GM18951 (cell line): Measurements from ENCODE around the gene CACNA1G.

Source experiments
- POLR2A ChIP-seq: IDR thresholded peaks from 4 replicates; pipeline ENCODE4 v1.6.1; 2011; ENCODE audit warnings: mild to moderate bottlenecking; ENCODE audit not compliant: insufficient read length, insufficient read depth; ENCODE audit errors: extremely low read depth
- in situ Hi-C: fragments of 300-500 bp; cut with MboI; formaldehyde crosslinking; loops from one replicate; pipeline ENCODE4 v1.12.0; 2022; ENCODE audit warnings: low sequenced_read_pairs, mixed read lengths, inconsistent platforms; ENCODE audit not compliant: unreplicated experiment

Gene CACNA1G

DNA sequence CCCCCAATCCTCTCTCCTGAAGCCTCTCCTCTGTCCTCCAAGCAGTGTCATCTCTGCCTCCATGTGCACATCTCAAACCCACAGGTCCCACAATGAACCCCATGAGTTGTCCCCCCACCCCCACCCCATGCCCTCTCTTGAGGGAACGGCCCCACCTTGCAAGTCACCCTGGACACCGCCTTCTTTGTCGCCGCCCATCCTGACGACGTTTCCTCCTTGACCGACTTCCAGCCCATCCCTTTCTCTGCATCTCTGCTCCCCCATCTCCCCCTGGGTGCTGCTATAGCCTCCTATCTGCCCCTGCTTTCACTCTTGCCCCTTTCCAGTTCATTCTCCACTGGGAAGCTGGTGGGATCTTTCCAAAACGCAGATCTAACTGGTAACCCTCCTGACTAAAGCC lies 15.2 kb upstream of the CACNA1G start:
- in situ Hi-C loops = no loop called here
- no peak for TF ChIP-seq POLR2A

DNA sequence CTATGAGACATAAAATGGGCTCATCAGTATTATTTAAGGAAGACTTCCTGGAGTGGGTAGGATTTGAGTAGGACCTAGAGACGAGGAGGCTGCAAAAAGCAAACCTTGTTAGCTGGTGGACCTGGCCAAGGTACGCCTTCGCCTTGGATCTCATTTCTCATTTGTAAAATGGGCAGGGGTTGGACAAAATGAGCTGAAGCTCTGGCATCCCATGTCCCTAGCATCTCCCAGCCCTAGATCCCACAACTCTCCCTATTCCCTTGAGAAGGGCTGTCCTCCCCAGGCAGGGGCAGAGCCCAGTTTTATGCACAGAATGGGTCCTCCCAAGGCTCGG lies 13.8 kb upstream of the CACNA1G start:
- no peak for TF ChIP-seq POLR2A
- in situ Hi-C loops = no loop called here

DNA sequence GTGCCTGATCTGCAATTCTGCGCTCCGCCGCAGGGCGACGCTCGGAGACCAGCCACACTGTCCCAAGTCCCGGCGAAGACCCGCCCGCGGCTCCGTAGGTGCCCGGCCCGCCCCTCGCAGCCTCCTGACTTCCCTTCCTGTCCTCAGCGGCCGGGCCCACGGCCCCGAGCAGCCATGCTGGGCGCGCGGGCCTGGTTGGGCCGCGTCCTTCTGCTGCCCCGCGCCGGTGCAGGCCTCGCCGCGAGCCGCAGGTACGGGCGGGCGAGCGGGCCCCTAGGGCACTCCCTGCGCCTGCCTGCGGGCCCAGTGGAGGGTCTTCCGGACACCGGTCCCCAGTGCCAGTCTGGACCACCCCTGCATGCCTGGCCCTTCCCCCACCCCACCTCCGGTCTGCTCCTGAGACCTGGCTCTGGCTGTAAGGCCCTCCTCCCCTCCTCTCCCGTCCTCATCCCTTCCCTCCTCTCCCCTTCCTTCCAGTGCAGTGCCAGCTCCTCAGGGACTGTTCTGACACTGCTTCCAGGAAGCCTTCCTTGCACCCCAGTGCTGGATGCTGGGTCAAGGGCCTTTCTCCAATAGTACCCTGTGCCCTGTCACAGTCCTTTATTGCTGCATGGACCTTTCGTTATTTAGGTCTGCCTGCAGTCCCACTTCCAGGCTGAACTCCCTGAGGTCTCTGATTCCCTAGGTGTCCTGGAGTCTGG lies 13.3 kb upstream of the CACNA1G start, which contains the start of gene SPATA20:
TSS of gene SPATA20 (plus strand) at position 140 of the 701 bp plus-strand sequence. CDS start at position 175, 35 bp downstream.
- peak; percentile 93 for TF ChIP-seq POLR2A
- in situ Hi-C loops = no loop called here

DNA sequence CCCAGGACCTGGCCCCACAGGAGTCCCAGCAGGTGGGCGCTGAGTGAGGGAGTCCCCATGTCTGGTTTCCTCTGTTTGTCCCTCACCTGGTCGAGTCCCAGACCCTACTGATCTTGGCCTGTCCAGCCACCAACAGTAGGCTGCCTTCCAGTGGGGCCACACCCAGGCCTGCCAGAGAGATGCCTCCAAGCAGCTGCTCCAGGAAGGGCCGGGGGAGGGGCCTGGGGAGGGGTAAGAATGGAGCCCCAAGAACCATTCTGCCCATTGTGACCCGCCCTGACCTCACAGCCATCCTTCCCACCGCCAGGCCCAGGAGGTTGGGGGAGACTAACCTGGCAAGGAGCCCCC lies 12.8 kb upstream of the CACNA1G start:
- in situ Hi-C loops = no loop called here
- no peak for TF ChIP-seq POLR2A

DNA sequence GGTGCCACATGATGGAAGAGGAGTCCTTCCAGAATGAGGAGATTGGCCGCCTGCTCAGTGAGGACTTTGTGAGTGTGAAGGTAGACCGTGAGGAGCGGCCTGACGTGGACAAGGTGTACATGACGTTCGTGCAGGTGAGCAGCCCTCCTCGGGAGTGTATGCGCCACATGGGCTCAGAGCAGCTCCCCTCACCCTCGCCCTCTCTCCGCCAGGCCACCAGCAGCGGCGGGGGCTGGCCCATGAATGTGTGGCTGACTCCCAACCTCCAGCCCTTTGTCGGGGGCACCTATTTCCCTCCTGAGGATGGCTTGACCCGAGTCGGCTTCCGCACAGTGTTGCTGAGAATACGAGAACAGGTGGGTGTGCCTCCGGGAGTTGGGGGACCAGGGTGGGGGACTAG lies 11.7 kb upstream of the CACNA1G start:
- TF ChIP-seq POLR2A = no peak
- in situ Hi-C loops = no loop called here

DNA sequence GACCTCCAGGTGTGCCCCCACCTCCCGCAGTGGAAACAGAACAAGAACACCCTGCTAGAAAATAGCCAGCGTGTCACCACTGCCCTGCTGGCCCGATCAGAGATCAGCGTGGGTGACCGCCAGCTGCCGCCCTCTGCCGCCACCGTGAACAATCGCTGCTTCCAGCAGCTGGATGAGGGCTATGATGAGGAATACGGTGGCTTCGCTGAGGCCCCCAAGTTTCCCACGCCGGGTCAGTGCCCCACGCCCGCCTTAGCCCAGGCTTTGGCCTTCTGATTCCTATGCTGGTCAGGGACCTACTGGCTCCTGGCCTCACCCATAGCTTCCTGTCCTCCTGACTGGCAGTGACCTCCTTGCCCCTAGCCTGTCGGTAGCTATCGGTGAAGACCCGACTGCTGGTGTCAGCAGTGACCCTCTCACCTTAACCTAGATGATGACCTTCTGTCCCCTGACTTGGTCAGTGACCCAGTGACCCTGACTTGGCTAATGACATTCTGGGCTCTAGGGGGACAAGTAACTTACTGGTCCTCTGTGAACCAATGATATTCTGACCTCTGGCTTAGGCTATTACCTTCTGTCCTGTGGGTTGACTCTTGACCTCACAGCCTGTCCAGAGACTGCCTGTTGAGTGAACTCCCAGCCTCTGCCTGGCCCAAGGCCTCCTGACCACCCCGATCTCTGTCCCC lies 11.1 kb upstream of the CACNA1G start:
- in situ Hi-C loops = no loop called here

DNA sequence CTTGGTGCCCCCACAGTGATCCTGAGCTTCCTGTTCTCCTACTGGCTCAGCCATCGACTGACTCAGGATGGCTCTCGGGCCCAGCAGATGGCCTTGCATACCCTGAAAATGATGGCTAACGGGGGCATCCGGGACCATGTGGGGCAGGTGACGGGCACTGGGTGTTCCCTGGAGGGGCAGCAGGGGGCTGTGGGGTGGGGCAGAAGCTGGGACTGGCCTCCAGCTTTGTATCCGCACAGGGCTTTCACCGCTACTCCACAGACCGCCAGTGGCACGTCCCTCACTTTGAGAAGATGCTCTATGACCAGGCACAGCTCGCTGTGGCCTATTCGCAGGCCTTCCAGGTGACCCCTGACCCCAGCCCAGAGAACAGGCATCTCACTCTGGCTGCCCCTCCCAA lies 10.5 kb upstream of the CACNA1G start:
- in situ Hi-C loops = no loop called here

More for the DNA sequence above, 11.1 kb upstream of the CACNA1G start:
- no peak for TF ChIP-seq POLR2A

DNA sequence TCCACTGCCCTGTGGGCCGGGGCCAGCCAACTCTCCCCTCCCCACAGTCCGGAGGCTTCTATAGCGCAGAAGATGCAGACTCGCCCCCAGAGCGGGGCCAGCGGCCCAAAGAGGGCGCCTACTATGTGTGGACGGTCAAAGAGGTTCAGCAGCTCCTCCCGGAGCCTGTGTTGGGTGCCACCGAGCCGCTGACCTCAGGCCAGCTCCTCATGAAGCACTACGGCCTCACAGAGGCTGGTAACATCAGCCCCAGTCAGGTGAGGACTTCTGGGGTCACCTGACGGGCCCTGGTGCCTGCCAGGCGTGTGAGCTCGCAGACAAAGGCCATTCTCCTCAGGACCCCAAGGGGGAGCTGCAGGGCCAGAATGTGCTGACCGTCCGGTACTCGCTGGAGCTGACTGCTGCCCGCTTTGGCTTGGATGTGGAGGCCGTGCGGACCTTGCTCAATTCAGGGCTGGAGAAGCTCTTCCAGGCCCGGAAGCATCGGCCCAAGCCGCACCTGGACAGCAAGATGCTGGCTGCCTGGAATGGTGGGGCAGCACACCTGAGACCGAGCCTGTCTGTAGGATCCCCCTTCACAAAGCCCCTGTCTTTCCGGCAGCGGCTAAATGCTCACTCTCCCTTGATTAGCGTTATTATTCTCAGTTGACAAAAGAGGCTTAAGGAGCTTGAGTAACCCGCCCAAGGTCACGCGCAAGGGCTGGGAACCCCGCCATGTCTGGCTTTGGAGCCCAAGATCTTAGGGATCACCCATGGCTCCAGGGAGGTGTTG lies 9.7 kb upstream of the CACNA1G start:
- no peak for TF ChIP-seq POLR2A
- in situ Hi-C loops = no loop called here

More for the DNA sequence above, 10.5 kb upstream of the CACNA1G start:
- no peak for TF ChIP-seq POLR2A

DNA sequence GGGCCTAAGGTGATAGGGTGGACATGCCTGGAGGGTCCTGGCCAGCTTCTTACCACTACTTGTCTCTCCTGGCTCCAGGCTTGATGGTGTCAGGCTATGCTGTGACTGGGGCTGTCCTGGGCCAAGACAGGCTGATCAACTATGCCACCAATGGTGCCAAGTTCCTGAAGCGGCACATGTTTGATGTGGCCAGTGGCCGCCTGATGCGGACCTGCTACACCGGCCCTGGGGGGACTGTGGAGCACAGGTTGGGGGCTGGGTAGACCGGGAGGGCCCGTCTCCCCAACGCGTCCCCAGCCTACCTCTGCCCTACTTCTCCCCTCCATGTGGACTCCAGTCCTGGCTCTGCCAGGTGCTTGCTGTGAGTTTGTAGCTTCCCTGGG lies 9.1 kb upstream of the CACNA1G start:
- no peak for TF ChIP-seq POLR2A
- in situ Hi-C loops = no loop called here

DNA sequence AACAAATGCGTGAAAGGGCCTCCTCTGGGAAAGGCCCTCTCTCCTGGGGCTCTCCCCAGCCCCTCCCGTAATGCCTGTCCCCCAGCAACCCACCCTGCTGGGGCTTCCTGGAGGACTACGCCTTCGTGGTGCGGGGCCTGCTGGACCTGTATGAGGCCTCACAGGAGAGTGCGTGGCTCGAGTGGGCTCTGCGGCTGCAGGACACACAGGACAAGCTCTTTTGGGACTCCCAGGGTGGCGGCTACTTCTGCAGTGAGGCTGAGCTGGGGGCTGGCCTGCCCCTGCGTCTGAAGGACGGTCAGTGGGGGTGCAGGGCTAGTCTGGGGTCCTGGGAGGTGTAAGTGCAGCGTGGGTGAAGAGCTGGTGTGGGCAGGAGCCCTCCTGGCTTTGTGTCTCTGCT lies 8.6 kb upstream of the CACNA1G start:
- TF ChIP-seq POLR2A = no peak
- in situ Hi-C loops = no loop called here

DNA sequence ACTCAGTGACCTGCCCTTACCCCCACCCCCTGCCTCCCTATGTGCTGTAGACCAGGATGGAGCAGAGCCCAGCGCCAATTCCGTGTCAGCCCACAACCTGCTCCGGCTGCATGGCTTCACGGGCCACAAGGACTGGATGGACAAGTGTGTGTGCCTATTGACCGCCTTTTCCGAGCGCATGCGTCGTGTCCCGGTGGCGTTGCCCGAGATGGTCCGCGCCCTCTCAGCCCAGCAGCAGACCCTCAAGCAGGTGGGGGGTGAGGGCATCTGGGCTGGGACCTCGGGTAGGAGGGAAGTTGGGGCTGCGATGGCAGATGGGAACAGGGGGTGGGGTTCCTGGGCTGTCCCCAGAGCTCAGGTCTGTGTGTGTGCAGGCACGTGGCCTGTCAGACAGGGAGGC lies 6.3 kb upstream of the CACNA1G start:
- no peak for TF ChIP-seq POLR2A
- in situ Hi-C loops = no loop called here

DNA sequence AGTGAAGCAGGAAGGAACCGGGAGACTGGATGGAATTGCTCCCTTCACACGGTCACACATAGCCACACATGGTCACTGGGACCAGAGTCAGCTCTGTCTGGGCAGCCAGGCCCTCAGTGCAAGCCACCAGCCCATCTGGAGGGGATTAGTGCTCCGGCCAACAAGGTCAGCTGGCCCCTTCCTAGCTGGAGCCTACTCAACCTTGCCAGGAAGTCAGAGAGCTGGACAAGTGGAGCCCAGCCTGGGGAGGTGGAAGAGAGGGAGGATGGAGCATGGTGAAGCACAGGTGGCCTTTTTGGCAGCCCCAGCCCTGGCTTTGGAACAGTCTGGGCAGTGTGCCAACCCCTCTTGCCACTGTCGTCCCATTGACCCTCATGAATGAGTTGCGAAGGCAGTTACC lies 3.7 kb upstream of the CACNA1G start:
- TF ChIP-seq POLR2A = no peak
- in situ Hi-C loops = no loop called here

DNA sequence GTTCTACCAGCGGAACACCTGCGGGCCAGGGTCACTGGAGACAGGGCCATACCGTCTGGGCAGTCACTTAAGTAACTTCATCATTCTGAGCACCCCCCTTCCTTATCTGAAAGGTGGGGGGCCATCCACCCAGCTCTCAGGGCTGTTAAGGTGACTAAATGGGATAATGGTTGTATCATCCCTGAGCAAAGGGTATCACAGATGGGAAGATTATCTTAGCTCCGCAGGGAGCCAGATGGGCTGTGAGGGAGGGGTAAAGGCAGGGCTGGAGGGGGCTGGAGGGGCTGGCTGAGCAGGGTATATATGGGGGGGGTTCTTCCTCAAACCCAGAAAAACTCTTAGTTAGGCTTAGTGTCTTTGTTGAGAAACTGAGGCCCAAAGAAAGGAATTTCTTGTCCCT lies 2.9 kb upstream of the CACNA1G start:
- TF ChIP-seq POLR2A = no peak
- in situ Hi-C loops = no loop called here

DNA sequence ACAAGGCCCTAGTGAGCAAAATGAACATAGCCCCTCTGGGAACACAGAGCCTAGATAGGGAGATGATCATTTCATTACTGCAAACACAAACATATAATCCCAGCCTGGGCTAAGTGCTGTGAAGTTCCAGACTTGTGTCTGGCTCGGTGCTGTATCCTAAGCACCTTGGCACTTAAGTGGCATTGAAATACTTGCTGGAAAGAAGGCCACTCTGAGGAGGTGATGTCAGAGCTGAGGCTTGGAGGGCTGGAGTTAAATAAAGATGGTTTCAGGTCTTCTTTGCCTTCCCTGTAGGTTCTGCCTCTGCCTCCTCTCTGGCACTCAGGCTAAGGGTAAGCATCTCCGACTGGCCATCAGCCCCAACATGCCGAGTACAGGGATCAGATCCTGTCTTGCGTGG lies 2.4 kb upstream of the CACNA1G start:
- in situ Hi-C loops = no loop called here

More for the DNA sequence above, 2.4 kb upstream of the CACNA1G start:
- no peak for TF ChIP-seq POLR2A
